Measurements from ENCODE around the gene STX2.

Gene STX2

GRCh38 chr12:130859161-130859560, 20.1 kb upstream of the STX2 start:
- no peak overlapping the region for H3K27ac ChIP-seq (ENCODE audit: low read depth, low read length)
- no peak overlapping the region for H3K9ac ChIP-seq (ENCODE audit: low read length)
- no peaks in the 10 kb centered on the region for H3K9me2 ChIP-seq (replicated peaks; ENCODE audit: insufficient read depth, low read length)
- H3K9me3 ChIP-seq (ENCODE audit: insufficient read depth, low read length): peaks cover 6% of the 10 kb centered on the region; the same call in 1 of the 2 replicates
- H3K36me3 ChIP-seq (ENCODE audit: low read length): no peaks in the 10 kb centered on the region
- H3K4me3 ChIP-seq (ENCODE audit: insufficient read depth, low read length, poor library complexity, severe bottlenecking): no peak overlapping the region
- H3F3A ChIP-seq (ENCODE audit: insufficient read depth): no peaks in the 10 kb centered on the region
- no peak overlapping the region for H3K4me2 ChIP-seq (ENCODE audit: low read depth, low read length, poor library complexity, severe bottlenecking)
- TF ChIP-seq EZH2phosphoT487 (conservative IDR thresholded peaks at IDR 0.05; ENCODE audit: low read length) (no peak), CTCF (IDR thresholded peaks at IDR 0.05; ENCODE audit: insufficient read depth, low read length, poor library complexity, severe bottlenecking) (no peak)
- H3K79me2 ChIP-seq (ENCODE audit: insufficient read depth, low read length): no peaks in the 10 kb centered on the region
- no peak overlapping the region for H2AFZ ChIP-seq (ENCODE audit: low read depth, low read length, severe bottlenecking)
- H3K27me3 ChIP-seq (ENCODE audit: low read length): no peaks in the 10 kb centered on the region
- H4K20me1 ChIP-seq (ENCODE audit: low read depth, low read length): no peaks in the 10 kb centered on the region

- no peaks in the 10 kb centered on the region for H3F3A ChIP-seq (ENCODE audit: insufficient read depth)
- no peak overlapping the region for H3K4me2 ChIP-seq (ENCODE audit: low read depth, low read length, poor library complexity, severe bottlenecking)
- H4K20me1 ChIP-seq (ENCODE audit: low read depth, low read length): no peaks in the 10 kb centered on the region
- H3K9ac ChIP-seq (ENCODE audit: low read length): no peak overlapping the region
- peaks cover 6% of the 10 kb centered on the region; the same call in 1 of the 2 replicates for H3K9me3 ChIP-seq (ENCODE audit: insufficient read depth, low read length)
- no peak for TF ChIP-seq EZH2phosphoT487 (conservative IDR thresholded peaks at IDR 0.05; ENCODE audit: low read length)
- no peak for TF ChIP-seq CTCF (IDR thresholded peaks at IDR 0.05; ENCODE audit: insufficient read depth, low read length, poor library complexity, severe bottlenecking)
- no peak overlapping the region for H2AFZ ChIP-seq (ENCODE audit: low read depth, low read length, severe bottlenecking)
- no peaks in the 10 kb centered on the region for H3K79me2 ChIP-seq (ENCODE audit: insufficient read depth, low read length)
- H3K36me3 ChIP-seq (ENCODE audit: low read length): no peaks in the 10 kb centered on the region
- no peak overlapping the region for H3K4me3 ChIP-seq (ENCODE audit: insufficient read depth, low read length, poor library complexity, severe bottlenecking)
- H3K9me2 ChIP-seq (replicated peaks; ENCODE audit: insufficient read depth, low read length): no peaks in the 10 kb centered on the region
- H3K27me3 ChIP-seq (ENCODE audit: low read length): no peaks in the 10 kb centered on the region
- H3K27ac ChIP-seq (ENCODE audit: low read depth, low read length): no peak overlapping the region
These were observed 19.0 kb upstream of the STX2 start for GRCh38 chr12:130858084-130858483.

- no peak overlapping the region for H3K9ac ChIP-seq (ENCODE audit: low read length)
- H3K36me3 ChIP-seq (ENCODE audit: low read length): no peaks in the 10 kb centered on the region
- H3K4me3 ChIP-seq (ENCODE audit: insufficient read depth, low read length, poor library complexity, severe bottlenecking): no peak overlapping the region
- no peaks in the 10 kb centered on the region for H3K9me2 ChIP-seq (replicated peaks; ENCODE audit: insufficient read depth, low read length)
- no peaks in the 10 kb centered on the region for H3K27me3 ChIP-seq (ENCODE audit: low read length)
- H3F3A ChIP-seq (ENCODE audit: insufficient read depth): no peaks in the 10 kb centered on the region
- H3K4me2 ChIP-seq (ENCODE audit: low read depth, low read length, poor library complexity, severe bottlenecking): no peak overlapping the region
- H4K20me1 ChIP-seq (ENCODE audit: low read depth, low read length): no peaks in the 10 kb centered on the region
- H2AFZ ChIP-seq (ENCODE audit: low read depth, low read length, severe bottlenecking): no peak overlapping the region
- TF ChIP-seq CTCF (IDR thresholded peaks at IDR 0.05; ENCODE audit: insufficient read depth, low read length, poor library complexity, severe bottlenecking) (no peak), EZH2phosphoT487 (conservative IDR thresholded peaks at IDR 0.05; ENCODE audit: low read length) (no peak)
- H3K9me3 ChIP-seq (ENCODE audit: insufficient read depth, low read length): peaks cover 6% of the 10 kb centered on the region; the same call in 1 of the 2 replicates
- no peak overlapping the region for H3K27ac ChIP-seq (ENCODE audit: low read depth, low read length)
- no peaks in the 10 kb centered on the region for H3K79me2 ChIP-seq (ENCODE audit: insufficient read depth, low read length)
These were observed 17.0 kb upstream of the STX2 start for GRCh38 chr12:130856088-130856487.

Data from SU-DHL-6 (cell line).